OCI-LY7 (cell line): ENCODE results near the gene SPATS2L.

Source experiments
- EZH2phosphoT487 ChIP-seq: fragments of 200-600 bp; sonication (generic); IDR thresholded peaks from 2 replicates; pipeline ENCODE4 v1.6.1; 2018; ENCODE audit warnings: low read depth, borderline replicate concordance, mild to moderate bottlenecking, mixed run types, antibody characterized with exemption, low read length, moderate library complexity, mixed read lengths
- TF ChIP-seq, protein P1 (sequence below): fragments of 200-600 bp; sonication (generic); conservative IDR thresholded peaks from 2 replicates; pipeline ENCODE4 v1.5.1; 2014; ENCODE audit warnings: mild to moderate bottlenecking, antibody characterized with exemption, low read length, moderate library complexity, mixed read lengths

DNA sequence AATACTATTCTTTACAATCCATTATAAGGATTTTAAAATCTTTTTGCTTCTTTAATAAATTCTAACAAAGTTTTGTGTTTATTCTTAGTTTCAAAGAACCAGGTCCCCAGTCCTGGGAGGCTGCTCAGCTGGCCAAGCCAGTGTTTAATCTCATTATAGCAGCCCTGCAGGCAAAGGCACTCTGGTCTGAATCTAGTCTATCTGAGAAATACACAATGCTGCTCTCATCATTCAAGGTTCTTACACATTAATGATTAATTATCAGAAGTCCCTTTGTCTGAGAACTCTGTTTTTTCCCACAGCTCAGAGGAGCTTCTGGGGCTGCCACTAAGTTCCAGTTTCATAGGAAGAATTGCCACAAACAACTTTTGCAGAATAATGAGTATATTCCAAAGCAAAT is 175.7 kb downstream of the SPATS2L start:
- TF ChIP-seq, protein P1, sequence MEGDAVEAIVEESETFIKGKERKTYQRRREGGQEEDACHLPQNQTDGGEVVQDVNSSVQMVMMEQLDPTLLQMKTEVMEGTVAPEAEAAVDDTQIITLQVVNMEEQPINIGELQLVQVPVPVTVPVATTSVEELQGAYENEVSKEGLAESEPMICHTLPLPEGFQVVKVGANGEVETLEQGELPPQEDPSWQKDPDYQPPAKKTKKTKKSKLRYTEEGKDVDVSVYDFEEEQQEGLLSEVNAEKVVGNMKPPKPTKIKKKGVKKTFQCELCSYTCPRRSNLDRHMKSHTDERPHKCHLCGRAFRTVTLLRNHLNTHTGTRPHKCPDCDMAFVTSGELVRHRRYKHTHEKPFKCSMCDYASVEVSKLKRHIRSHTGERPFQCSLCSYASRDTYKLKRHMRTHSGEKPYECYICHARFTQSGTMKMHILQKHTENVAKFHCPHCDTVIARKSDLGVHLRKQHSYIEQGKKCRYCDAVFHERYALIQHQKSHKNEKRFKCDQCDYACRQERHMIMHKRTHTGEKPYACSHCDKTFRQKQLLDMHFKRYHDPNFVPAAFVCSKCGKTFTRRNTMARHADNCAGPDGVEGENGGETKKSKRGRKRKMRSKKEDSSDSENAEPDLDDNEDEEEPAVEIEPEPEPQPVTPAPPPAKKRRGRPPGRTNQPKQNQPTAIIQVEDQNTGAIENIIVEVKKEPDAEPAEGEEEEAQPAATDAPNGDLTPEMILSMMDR, result no peak
- no peak for TF ChIP-seq EZH2phosphoT487
